MM.1S (cell line): ENCODE data around the gene SLC38A3.

Source experiments
- DNase-seq: peaks from one replicate; pipeline ENCODE4 v3.0.0-alpha.2; 2015
- H2AFZ ChIP-seq: fragments of 300-600 bp; sonication (generic); 2 replicates; pipeline ENCODE4 v1.6.0; 2016; ENCODE audit warnings: antibody characterized with exemption, low read length
- H3F3A ChIP-seq: fragments of 300-600 bp; sonication (generic); 2 replicates; pipeline ENCODE4 v1.6.1; 2016; ENCODE audit warnings: mild to moderate bottlenecking, antibody characterized with exemption, low read length, moderate library complexity, mixed read lengths; ENCODE audit not compliant: insufficient read depth
- H3K27ac ChIP-seq: fragments of 300-600 bp; sonication (generic); 2 replicates; pipeline ENCODE4 v1.5.1; 2016; ENCODE audit warnings: mild to moderate bottlenecking, low read length
- H3K27me3 ChIP-seq: fragments of 300-600 bp; sonication (generic); replicated peaks from 2 replicates; pipeline ENCODE4 v1.6.0; 2016; ENCODE audit warnings: low read length; ENCODE audit not compliant: insufficient read depth
- H3K36me3 ChIP-seq: fragments of 300-600 bp; sonication (generic); replicated peaks from 2 replicates; pipeline ENCODE4 v1.6.1; 2016; ENCODE audit warnings: mild to moderate bottlenecking, low read length, mixed read lengths; ENCODE audit not compliant: insufficient read depth
- H3K4me1 ChIP-seq: fragments of 300-600 bp; sonication (generic); 2 replicates; pipeline ENCODE4 v1.6.1; 2016; ENCODE audit warnings: low read length, mixed read lengths
- H3K4me2 ChIP-seq: fragments of 300-600 bp; sonication (generic); 2 replicates; pipeline ENCODE4 v1.6.0; 2016; ENCODE audit warnings: low read depth, low read length
- H3K4me3 ChIP-seq: fragments of 300-600 bp; sonication (generic); 2 replicates; pipeline ENCODE4 v1.5.1; 2016; ENCODE audit warnings: low read length, mixed read lengths
- H3K79me2 ChIP-seq: fragments of 300-600 bp; sonication (generic); 2 replicates; pipeline ENCODE4 v1.6.1; 2016; ENCODE audit warnings: mixed run types, low read length, mixed read lengths
- H3K9ac ChIP-seq: fragments of 300-600 bp; sonication (generic); 2 replicates; pipeline ENCODE4 v1.6.1; 2016; ENCODE audit warnings: low read length, mixed read lengths
- H3K9me2 ChIP-seq: fragments of 300-600 bp; sonication (generic); replicated peaks from 2 replicates; pipeline ENCODE4 v1.6.1; 2016; ENCODE audit warnings: mild to moderate bottlenecking, low read length, mixed read lengths; ENCODE audit not compliant: insufficient read depth
- H3K9me3 ChIP-seq: fragments of 300-600 bp; sonication (generic); replicated peaks from 2 replicates; pipeline ENCODE4 v1.6.1; 2016; ENCODE audit warnings: mild to moderate bottlenecking, low read length, mixed read lengths; ENCODE audit not compliant: insufficient read depth
- H4K20me1 ChIP-seq: fragments of 300-600 bp; sonication (generic); 2 replicates; pipeline ENCODE4 v1.6.1; 2016; ENCODE audit warnings: mild to moderate bottlenecking, low read length, moderate library complexity, mixed read lengths; ENCODE audit not compliant: insufficient read depth
- CTCF ChIP-seq: fragments of 300-600 bp; sonication (generic); IDR thresholded peaks from 2 replicates; pipeline ENCODE4 v1.5.1; 2016; ENCODE audit warnings: antibody characterized with exemption, low read length, mixed read lengths
- EZH2 ChIP-seq: fragments of 300-600 bp; sonication (generic); optimal IDR thresholded peaks from 2 replicates; pipeline ENCODE3; 2017; ENCODE audit warnings: low read depth, mild to moderate bottlenecking, antibody characterized with exemption, low read length, mixed read lengths
- EZH2phosphoT487 ChIP-seq: fragments of 300-600 bp; sonication (generic); IDR thresholded peaks from 2 replicates; pipeline ENCODE4 v1.6.1; 2018; ENCODE audit warnings: antibody characterized with exemption, low read length

The SLC38A3 gene

GRCh38 chr3:50269460-50269859, 64.4 kb downstream of the SLC38A3 start:
- no peak overlapping the region for H3K27ac ChIP-seq
- no peak overlapping the region for H3K4me3 ChIP-seq
- H3F3A ChIP-seq = no peaks in the 10 kb centered on the region
- H3K4me1 ChIP-seq = peaks cover 11% of the 10 kb centered on the region; the same call in 1 of the 2 replicates
- no peaks in the 10 kb centered on the region for H3K79me2 ChIP-seq
- no peak overlapping the region for H3K9ac ChIP-seq
- TF ChIP-seq EZH2 = no peak
- no peak for TF ChIP-seq EZH2phosphoT487
- no peak for TF ChIP-seq CTCF
- H4K20me1 ChIP-seq = no peaks in the 10 kb centered on the region
- no peak overlapping the region for H3K4me2 ChIP-seq
- no peak overlapping the region for H2AFZ ChIP-seq
- DNase-seq = no peak
- no peaks in the 10 kb centered on the region for H3K36me3 ChIP-seq
- H3K9me3 ChIP-seq = no peaks in the 10 kb centered on the region
- H3K27me3 ChIP-seq = peaks cover 85% of the 10 kb centered on the region
- H3K9me2 ChIP-seq = no peaks in the 10 kb centered on the region

- no peaks in the 10 kb centered on the region for H3F3A ChIP-seq
- H3K9me2 ChIP-seq = no peaks in the 10 kb centered on the region
- no peaks in the 10 kb centered on the region for H3K36me3 ChIP-seq
- no peak overlapping the region for H2AFZ ChIP-seq
- no peak overlapping the region for H3K4me3 ChIP-seq
- peaks cover 90% of the 10 kb centered on the region for H3K27me3 ChIP-seq
- peaks cover 13% of the 10 kb centered on the region; the same call in 1 of the 2 replicates for H3K4me1 ChIP-seq
- TF ChIP-seq EZH2 (no peak), CTCF (no peak)
- H3K79me2 ChIP-seq = no peaks in the 10 kb centered on the region
- H3K9me3 ChIP-seq = no peaks in the 10 kb centered on the region
- H3K4me2 ChIP-seq = no peak overlapping the region
- H4K20me1 ChIP-seq = no peaks in the 10 kb centered on the region
- no peak overlapping the region for H3K27ac ChIP-seq
- no peak overlapping the region for H3K9ac ChIP-seq
- no peak for DNase-seq
These were observed 64.9 kb downstream of the SLC38A3 start for GRCh38 chr3:50269977-50270413.

- DNase-seq = no peak
- no peaks in the 10 kb centered on the region for H3K9me2 ChIP-seq
- H4K20me1 ChIP-seq = no peaks in the 10 kb centered on the region
- H3F3A ChIP-seq = no peaks in the 10 kb centered on the region
- H3K27ac ChIP-seq = no peak overlapping the region
- TF ChIP-seq EZH2 (no peak), CTCF (no peak), EZH2phosphoT487 (no peak)
- H3K4me3 ChIP-seq = no peak overlapping the region
- no peaks in the 10 kb centered on the region for H3K79me2 ChIP-seq
- H3K9ac ChIP-seq = no peak overlapping the region
- peaks cover 91% of the 10 kb centered on the region for H3K27me3 ChIP-seq
- H3K4me1 ChIP-seq = peaks cover 13% of the 10 kb centered on the region; the same call in 1 of the 2 replicates
- H3K9me3 ChIP-seq = no peaks in the 10 kb centered on the region
- H3K4me2 ChIP-seq = no peak overlapping the region
- H2AFZ ChIP-seq = no peak overlapping the region
- no peaks in the 10 kb centered on the region for H3K36me3 ChIP-seq
These were observed 65.6 kb downstream of the SLC38A3 start for GRCh38 chr3:50270422-50271224.
